ENCODE measurements around the gene PIGM. TPM values are rescaled to one million over a fixed set of nuclear protein-coding genes. Genes with fewer than 3 reads are reported as not detected.

Gene PIGM
- total and polyA plus RNA-seq, 2 experiments from 2014 or later: 6.3 to 10.5 TPM

- H2AFZ ChIP-seq: no peak overlapping the region
- no peaks in the 10 kb centered on the region for H3K36me3 ChIP-seq (replicated peaks; ENCODE audit: insufficient read depth, low read depth)
- 82% methylated on average over 4 of the region's 4 CpGs for WGBS (ENCODE audit: low lambda C conversion rate, missing lambda C conversion rate)
- no peak for TF ChIP-seq EZH2 (IDR thresholded peaks at IDR 0.05; ENCODE audit: borderline replicate concordance)
- TF ChIP-seq EZH2phosphoT487 (IDR thresholded peaks at IDR 0.05; ENCODE audit: low read depth, severe bottlenecking, unreplicated experiment): no peak
- TF ChIP-seq CTCF (IDR thresholded peaks at IDR 0.05; ENCODE audit: poor library complexity): no peak
- DNase-seq (ENCODE audit: low spot score): no peak
- H3K4me1 ChIP-seq (ENCODE audit: insufficient read depth): no peaks in the 10 kb centered on the region
- H3K27me3 ChIP-seq: no peaks in the 10 kb centered on the region
- no peaks in the 10 kb centered on the region for H4K20me1 ChIP-seq (ENCODE audit: insufficient read depth, poor library complexity, severe bottlenecking)
- no peaks in the 10 kb centered on the region for H3K79me2 ChIP-seq
- H3K4me2 ChIP-seq: no peak overlapping the region
- no peaks in the 10 kb centered on the region for H3K9me3 ChIP-seq (ENCODE audit: low read depth)
- no peak overlapping the region for H3K27ac ChIP-seq
- no peaks in the 10 kb centered on the region for H3K9me2 ChIP-seq (replicated peaks; ENCODE audit: insufficient read depth)
- no peak overlapping the region for H3K4me3 ChIP-seq
Observed at GRCh38 chr1:159999204-159999603, 32.6 kb downstream of the PIGM start.

DNA sequence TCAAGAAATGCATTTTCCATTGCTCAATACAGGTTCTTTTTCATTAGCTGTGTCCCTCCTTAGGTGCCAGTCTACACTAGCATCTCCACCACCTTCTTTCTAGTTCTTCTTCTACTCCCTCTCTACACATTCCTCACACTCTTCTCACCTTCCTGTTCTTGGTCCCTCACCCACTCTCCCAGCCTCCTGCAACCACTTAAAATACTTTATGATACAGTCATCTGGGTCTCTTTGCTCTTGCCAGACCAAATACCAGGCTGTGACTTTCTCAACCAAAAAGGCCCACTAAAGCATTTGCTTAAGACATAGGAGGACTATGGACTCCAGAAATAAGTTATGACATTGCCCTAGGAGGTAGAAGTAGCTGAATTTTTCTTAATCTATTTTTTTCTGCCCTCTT, 35.1 kb downstream of the PIGM start:
- H3K79me2 ChIP-seq: no peaks in the 10 kb centered on the region
- no peaks in the 10 kb centered on the region for H3K9me3 ChIP-seq (ENCODE audit: low read depth)
- no peaks in the 10 kb centered on the region for H3K27me3 ChIP-seq
- H3K27ac ChIP-seq: no peak overlapping the region
- DNase-seq (ENCODE audit: low spot score): no peak
- no peaks in the 10 kb centered on the region for H3K9me2 ChIP-seq (replicated peaks; ENCODE audit: insufficient read depth)
- no peak overlapping the region for H2AFZ ChIP-seq
- TF ChIP-seq EZH2phosphoT487 (IDR thresholded peaks at IDR 0.05; ENCODE audit: low read depth, severe bottlenecking, unreplicated experiment) (no peak), EZH2 (IDR thresholded peaks at IDR 0.05; ENCODE audit: borderline replicate concordance) (no peak), CTCF (IDR thresholded peaks at IDR 0.05; ENCODE audit: poor library complexity) (no peak)
- H4K20me1 ChIP-seq (ENCODE audit: insufficient read depth, poor library complexity, severe bottlenecking): no peaks in the 10 kb centered on the region
- no peaks in the 10 kb centered on the region for H3K36me3 ChIP-seq (replicated peaks; ENCODE audit: insufficient read depth, low read depth)
- H3K4me1 ChIP-seq (ENCODE audit: insufficient read depth): no peaks in the 10 kb centered on the region
- no peak overlapping the region for H3K4me3 ChIP-seq
- no peak overlapping the region for H3K4me2 ChIP-seq

DNA sequence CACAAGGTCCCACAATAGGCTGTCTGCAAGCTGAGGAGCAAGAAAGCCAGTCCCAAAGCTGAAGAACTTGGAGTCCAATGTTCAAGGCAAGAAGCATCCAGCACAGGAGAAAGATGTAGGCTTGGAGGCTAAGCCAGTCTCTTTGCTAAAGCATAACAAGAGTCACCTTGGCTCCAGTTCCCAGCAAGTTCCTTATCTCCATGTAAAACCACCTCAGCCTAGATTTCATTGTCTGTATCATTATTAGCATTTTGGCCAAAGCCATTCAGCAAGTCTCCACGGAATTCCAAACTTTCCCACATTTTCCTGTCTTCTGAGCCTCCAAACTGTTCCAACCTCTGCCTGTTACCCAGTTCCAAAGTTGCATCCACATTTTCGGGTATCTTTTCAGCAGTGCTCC, 36.9 kb downstream of the PIGM start:
- Histone ChIP-seq H3K27me3 (no peaks in the 10 kb centered on the region), H4K20me1 (ENCODE audit: insufficient read depth, poor library complexity, severe bottlenecking) (no peaks in the 10 kb centered on the region), H3K4me1 (ENCODE audit: insufficient read depth) (no peaks in the 10 kb centered on the region), H3K9me3 (ENCODE audit: low read depth) (no peaks in the 10 kb centered on the region), H3K36me3 (replicated peaks; ENCODE audit: insufficient read depth, low read depth) (no peaks in the 10 kb centered on the region), H3K4me3 (no peak overlapping the region), H3K4me2 (no peak overlapping the region), H3K9me2 (replicated peaks; ENCODE audit: insufficient read depth) (no peaks in the 10 kb centered on the region), H3K79me2 (no peaks in the 10 kb centered on the region), H3K27ac (no peak overlapping the region), H2AFZ (no peak overlapping the region)
- TF ChIP-seq EZH2phosphoT487 (IDR thresholded peaks at IDR 0.05; ENCODE audit: low read depth, severe bottlenecking, unreplicated experiment) (no peak), EZH2 (IDR thresholded peaks at IDR 0.05; ENCODE audit: borderline replicate concordance) (no peak), CTCF (IDR thresholded peaks at IDR 0.05; ENCODE audit: poor library complexity) (no peak)
- no peak for DNase-seq (ENCODE audit: low spot score)
- WGBS (ENCODE audit: low lambda C conversion rate, missing lambda C conversion rate): 85% methylated on average over 2 of the region's 2 CpGs

GRCh38 chr1:159993911-159994310, 37.9 kb downstream of the PIGM start:
- Histone ChIP-seq H3K9me2 (replicated peaks; ENCODE audit: insufficient read depth) (no peaks in the 10 kb centered on the region), H3K4me2 (no peak overlapping the region), H3K27me3 (no peaks in the 10 kb centered on the region), H3K36me3 (replicated peaks; ENCODE audit: insufficient read depth, low read depth) (no peaks in the 10 kb centered on the region), H3K4me1 (ENCODE audit: insufficient read depth) (no peaks in the 10 kb centered on the region), H3K27ac (no peak overlapping the region), H3K4me3 (no peak overlapping the region), H3K79me2 (no peaks in the 10 kb centered on the region), H4K20me1 (ENCODE audit: insufficient read depth, poor library complexity, severe bottlenecking) (no peaks in the 10 kb centered on the region), H2AFZ (no peak overlapping the region), H3K9me3 (ENCODE audit: low read depth) (no peaks in the 10 kb centered on the region)
- WGBS (ENCODE audit: low lambda C conversion rate, missing lambda C conversion rate): 82% methylated on average over 2 of the region's 2 CpGs
- DNase-seq (ENCODE audit: low spot score): no peak
- TF ChIP-seq CTCF (IDR thresholded peaks at IDR 0.05; ENCODE audit: poor library complexity): no peak
- TF ChIP-seq EZH2 (IDR thresholded peaks at IDR 0.05; ENCODE audit: borderline replicate concordance): no peak
- no peak for TF ChIP-seq EZH2phosphoT487 (IDR thresholded peaks at IDR 0.05; ENCODE audit: low read depth, severe bottlenecking, unreplicated experiment)

Measured in hepatocyte (in vitro differentiated cells).